Activated gamma-delta T cell treated with Interleukin-2 at 50 U/mL for 16 hours (primary cell): ENCODE data around the gene RBM25.
"Not testable (repeated sequence)": the region's sequence is repeated elsewhere in the genome, so short reads cannot be mapped to it uniquely, and the experiment has no call there.

Source experiments
- DNase-seq: peaks from one replicate; pipeline ENCODE4 v3.0.0-alpha.2; 2020

Gene RBM25

GRCh38 chr14:73105050-73105449 lies 46.7 kb downstream of the RBM25 start:
- DNase-seq = no peak

- no peak for DNase-seq
These were observed 47.4 kb downstream of the RBM25 start for GRCh38 chr14:73105727-73106126.

- no peak for DNase-seq
These were observed 57.8 kb downstream of the RBM25 start for GRCh38 chr14:73116079-73116665.

- no peak for DNase-seq
These were observed 66.0 kb downstream of the RBM25 start for GRCh38 chr14:73124180-73124894.

GRCh38 chr14:73125169-73125588 lies 66.8 kb downstream of the RBM25 start:
- no peak for DNase-seq

GRCh38 chr14:73125746-73126145 lies 67.4 kb downstream of the RBM25 start:
- DNase-seq = no peak

GRCh38 chr14:73133795-73134194 lies 75.5 kb downstream of the RBM25 start:
- DNase-seq = no peak

GRCh38 chr14:73136085-73136386 lies 77.7 kb downstream of the RBM25 start:
- no peak for DNase-seq

- DNase-seq = peak; percentile 99
These were observed 78.3 kb downstream of the RBM25 start, which contains the start of gene PSEN1 for GRCh38 chr14:73136387-73137225. Gene PSEN1 (plus strand): TSS chr14:73136507. CDS start chr14:73148020, 11,513 bp downstream.

GRCh38 chr14:73140811-73141323 lies 82.5 kb downstream of the RBM25 start:
- DNase-seq = no peak

- no peak for DNase-seq
These were observed 83.9 kb downstream of the RBM25 start for GRCh38 chr14:73142216-73142615.

GRCh38 chr14:73143003-73143402 lies 84.7 kb downstream of the RBM25 start:
- DNase-seq = no peak

GRCh38 chr14:73143617-73144016 lies 85.3 kb downstream of the RBM25 start:
- DNase-seq = no peak

- no peak for DNase-seq
These were observed 87.0 kb downstream of the RBM25 start for GRCh38 chr14:73145371-73145770.

- DNase-seq = no peak
These were observed 87.8 kb downstream of the RBM25 start for GRCh38 chr14:73146111-73146510.

GRCh38 chr14:73149753-73150152 lies 91.4 kb downstream of the RBM25 start:
- no peak for DNase-seq

- DNase-seq = no peak
These were observed 94.9 kb downstream of the RBM25 start for GRCh38 chr14:73153272-73153671.

GRCh38 chr14:73162251-73162650 lies 103.9 kb downstream of the RBM25 start:
- no peak for DNase-seq

- DNase-seq = no peak
These were observed 108.1 kb downstream of the RBM25 start for GRCh38 chr14:73166399-73166798.

- DNase-seq = no peak
These were observed 109.4 kb downstream of the RBM25 start for GRCh38 chr14:73167727-73168126.

GRCh38 chr14:73168274-73168673 lies 109.9 kb downstream of the RBM25 start:
- DNase-seq = no peak

- DNase-seq = no peak
These were observed 110.4 kb downstream of the RBM25 start for GRCh38 chr14:73168691-73169090.

GRCh38 chr14:73169855-73170254 lies 111.5 kb downstream of the RBM25 start:
- not testable (repeated sequence) for DNase-seq

- DNase-seq = no peak
These were observed 112.4 kb downstream of the RBM25 start for GRCh38 chr14:73170686-73171085.
